HepG2 (cell line): ENCODE data around the gene PRR22. TPM values are rescaled to one million over a fixed set of nuclear protein-coding genes. Genes with fewer than 3 reads are reported as not detected.
A peak's percentile ranks its signal among the peaks of the same experiment; 100 is the strongest.

Source experiments
- ATF7-NPFF ChIP-seq: sonication (generic); formaldehyde crosslinking; IDR thresholded peaks from 2 replicates; pipeline ENCODE4 v1.8.1; 2023; ENCODE audit warnings: mild to moderate bottlenecking, low read depth, missing genetic modification reagents, moderate library complexity
- ATM ChIP-seq: fragments of 450-650 bp; IDR thresholded peaks from 2 replicates; pipeline ENCODE4 v1.7.1; 2017; ENCODE audit warnings: mild to moderate bottlenecking, borderline replicate concordance
- BRCA1 ChIP-seq: sonication (generic); formaldehyde crosslinking; IDR thresholded peaks from 2 replicates; pipeline ENCODE4 v1.4.0; 2020; ENCODE audit warnings: missing genetic modification reagents
- CEBPB ChIP-seq: IDR thresholded peaks from 2 replicates; pipeline ENCODE4 v1.6.1; 2011; ENCODE audit warnings: low read depth, low read length, improper control_type of control experiment, borderline replicate concordance
- MBD4 ChIP-seq: IDR thresholded peaks from 2 replicates; pipeline ENCODE4 v1.6.1; 2012; ENCODE audit warnings: low read length, inconsistent platforms, borderline replicate concordance
- POLR2AphosphoS5 ChIP-seq: IDR thresholded peaks from 2 replicates; pipeline ENCODE4 v1.6.1; 2012; ENCODE audit warnings: low read depth, low read length
- PRMT3 ChIP-seq: sonication (generic); formaldehyde crosslinking; IDR thresholded peaks from 2 replicates; pipeline ENCODE4 v1.8.1; 2022; ENCODE audit warnings: low read depth, mild to moderate bottlenecking, moderate library complexity, missing genetic modification reagents, borderline replicate concordance
- XRCC5 ChIP-seq: fragments of 200-400 bp; formaldehyde crosslinking; optimal IDR thresholded peaks from 2 replicates; pipeline ENCODE3; 2017; ENCODE audit warnings: mild to moderate bottlenecking, low read length
- YY1 ChIP-seq: IDR thresholded peaks from 2 replicates; pipeline ENCODE4 v1.6.1; 2011; ENCODE audit warnings: low read length, low read depth, moderate library complexity, mild to moderate bottlenecking; ENCODE audit not compliant: insufficient read depth, insufficient replicate concordance
- ZNF143 ChIP-seq: sonication (generic); formaldehyde crosslinking; IDR thresholded peaks from 2 replicates; pipeline ENCODE4 v1.4.0; 2020; ENCODE audit warnings: missing genetic modification reagents
- ZNF331 ChIP-seq: sonication (generic); formaldehyde crosslinking; IDR thresholded peaks from 2 replicates; pipeline ENCODE4 v1.4.0; 2020; ENCODE audit warnings: missing genetic modification reagents
- ZNF761 ChIP-seq: sonication (generic); formaldehyde crosslinking; conservative IDR thresholded peaks from 2 replicates; pipeline ENCODE4 v1.4.0; 2020; ENCODE audit warnings: mild to moderate bottlenecking, missing genetic modification reagents
- ZSCAN31 ChIP-seq: sonication (generic); formaldehyde crosslinking; IDR thresholded peaks from 2 replicates; pipeline ENCODE4 v1.5.0; 2020; ENCODE audit warnings: low read depth, mild to moderate bottlenecking, missing genetic modification reagents
- polyA plus RNA-seq, 8 experiments: library from polyadenylated mRNA; depleted of rRNA in 3 of 8; stranded (reverse) in 7 of 8; unstranded in 1 of 8; fragments of >200 nt; fragmentation: Illumina TruSeq in 4 of 8; extraction: Trizol in 4 of 8; gene quantifications; 2 replicates each; pipeline versions ENCODE4 v1.2.1 to v1.2.3, GENCODE V29; 2011 to 2016; ENCODE audit warnings: low read depth in 4 of 8, missing spikeins in 1 of 8, mixed read lengths in 1 of 8; ENCODE audit not compliant: insufficient read depth in 1 of 8
- total RNA-seq, 5 experiments: library from RNA; depleted of rRNA; stranded (reverse); fragments of >200 nt; fragmentation: Illumina TruSeq; extraction: Trizol; gene quantifications; 2 replicates each; pipeline ENCODE4 v1.2.3, GENCODE V29; 2016; ENCODE audit warnings: low read depth in 1 of 5
- TF ChIP-seq, protein P1 (sequence below): sonication (generic); formaldehyde crosslinking; IDR thresholded peaks from 2 replicates; pipeline ENCODE4 v1.5.0; 2020; ENCODE audit warnings: missing genetic modification reagents, mild to moderate bottlenecking, borderline replicate concordance
- TF ChIP-seq, protein P2 (sequence below): IDR thresholded peaks from 2 replicates; pipeline ENCODE4 v1.6.1; 2016; ENCODE audit warnings: mild to moderate bottlenecking, missing biosample characterization, missing genetic modification reagents
- TF ChIP-seq, protein P3 (sequence below): sonication (generic); formaldehyde crosslinking; IDR thresholded peaks from 2 replicates; pipeline ENCODE4 v1.4.0; 2020; ENCODE audit warnings: missing genetic modification reagents, borderline replicate concordance
- TF ChIP-seq, protein P4 (sequence below): sonication (generic); formaldehyde crosslinking; IDR thresholded peaks from 2 replicates; pipeline ENCODE4 v1.5.0; 2020; ENCODE audit warnings: missing genetic modification reagents
- TF ChIP-seq, protein P5 (sequence below): sonication (generic); formaldehyde crosslinking; IDR thresholded peaks from 2 replicates; pipeline ENCODE4 v1.4.0; 2020; ENCODE audit warnings: mild to moderate bottlenecking, missing genetic modification reagents

Gene PRR22
- total and polyA plus RNA-seq, 2 of the 13 experiments (the other 11 are each of a cell fraction or from before 2014, with no cell fraction given): 0.84 to 2.3 TPM

DNA sequence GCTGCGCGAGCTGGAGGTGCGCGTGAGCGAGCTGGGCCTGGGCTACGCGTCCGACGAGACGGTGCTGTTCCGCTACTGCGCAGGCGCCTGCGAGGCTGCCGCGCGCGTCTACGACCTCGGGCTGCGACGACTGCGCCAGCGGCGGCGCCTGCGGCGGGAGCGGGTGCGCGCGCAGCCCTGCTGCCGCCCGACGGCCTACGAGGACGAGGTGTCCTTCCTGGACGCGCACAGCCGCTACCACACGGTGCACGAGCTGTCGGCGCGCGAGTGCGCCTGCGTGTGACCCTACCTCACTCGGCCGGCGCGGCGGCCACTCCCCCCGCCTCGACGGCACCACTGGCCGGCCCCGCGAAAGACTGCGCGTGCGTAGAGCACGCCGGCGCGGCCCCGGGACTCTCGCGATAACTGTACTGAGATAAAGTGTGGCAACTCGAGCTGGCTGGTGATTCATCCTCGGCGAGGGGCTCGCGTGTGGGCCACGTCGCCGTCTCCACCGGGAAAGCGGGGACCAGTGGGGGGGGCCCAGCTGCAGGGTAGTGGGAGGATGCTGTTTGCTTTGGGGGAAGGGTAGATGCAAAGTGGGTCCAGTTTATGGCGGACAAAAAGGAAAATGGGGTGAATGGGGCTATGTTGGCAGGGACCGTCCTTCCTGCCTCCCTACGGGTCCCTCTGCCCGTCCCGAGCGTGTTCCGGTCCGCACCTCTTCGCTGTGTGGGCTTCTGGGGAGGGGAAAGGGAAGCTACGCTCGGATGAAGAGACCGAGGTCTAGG lies 43.5 kb upstream of the PRR22 start (continued):
- TF ChIP-seq ZNF143 (CRISPR knock-in tag) (no peak; the same call in 1 of the 2 replicates), ATM (no peak), BRCA1 (CRISPR knock-in tag) (no peak), ATF7-NPFF (CRISPR knock-in tag) (peak; percentile 83; the same call in 1 of the 2 replicates), PRMT3 (CRISPR knock-in tag) (peak; percentile 90), MBD4 (no peak), XRCC5 (peak; percentile 48), ZNF761 (CRISPR knock-in tag) (peak; percentile 78), POLR2AphosphoS5 (peak; percentile 99), YY1 (peak; percentile 66), CEBPB (peak; percentile 80; the same call in 1 of the 2 replicates), ZNF331 (CRISPR knock-in tag) (peak; percentile 53), ZSCAN31 (CRISPR knock-in tag) (peak; percentile 96)
- TF ChIP-seq, protein P1, sequence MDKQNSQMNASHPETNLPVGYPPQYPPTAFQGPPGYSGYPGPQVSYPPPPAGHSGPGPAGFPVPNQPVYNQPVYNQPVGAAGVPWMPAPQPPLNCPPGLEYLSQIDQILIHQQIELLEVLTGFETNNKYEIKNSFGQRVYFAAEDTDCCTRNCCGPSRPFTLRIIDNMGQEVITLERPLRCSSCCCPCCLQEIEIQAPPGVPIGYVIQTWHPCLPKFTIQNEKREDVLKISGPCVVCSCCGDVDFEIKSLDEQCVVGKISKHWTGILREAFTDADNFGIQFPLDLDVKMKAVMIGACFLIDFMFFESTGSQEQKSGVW (CRISPR knock-in tag): no peak
- TF ChIP-seq, protein P2, sequence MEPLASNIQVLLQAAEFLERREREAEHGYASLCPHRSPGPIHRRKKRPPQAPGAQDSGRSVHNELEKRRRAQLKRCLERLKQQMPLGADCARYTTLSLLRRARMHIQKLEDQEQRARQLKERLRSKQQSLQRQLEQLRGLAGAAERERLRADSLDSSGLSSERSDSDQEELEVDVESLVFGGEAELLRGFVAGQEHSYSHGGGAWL (CRISPR knock-in tag): peak; percentile 78; the same call in 1 of the 2 replicates
- TF ChIP-seq, protein P3, sequence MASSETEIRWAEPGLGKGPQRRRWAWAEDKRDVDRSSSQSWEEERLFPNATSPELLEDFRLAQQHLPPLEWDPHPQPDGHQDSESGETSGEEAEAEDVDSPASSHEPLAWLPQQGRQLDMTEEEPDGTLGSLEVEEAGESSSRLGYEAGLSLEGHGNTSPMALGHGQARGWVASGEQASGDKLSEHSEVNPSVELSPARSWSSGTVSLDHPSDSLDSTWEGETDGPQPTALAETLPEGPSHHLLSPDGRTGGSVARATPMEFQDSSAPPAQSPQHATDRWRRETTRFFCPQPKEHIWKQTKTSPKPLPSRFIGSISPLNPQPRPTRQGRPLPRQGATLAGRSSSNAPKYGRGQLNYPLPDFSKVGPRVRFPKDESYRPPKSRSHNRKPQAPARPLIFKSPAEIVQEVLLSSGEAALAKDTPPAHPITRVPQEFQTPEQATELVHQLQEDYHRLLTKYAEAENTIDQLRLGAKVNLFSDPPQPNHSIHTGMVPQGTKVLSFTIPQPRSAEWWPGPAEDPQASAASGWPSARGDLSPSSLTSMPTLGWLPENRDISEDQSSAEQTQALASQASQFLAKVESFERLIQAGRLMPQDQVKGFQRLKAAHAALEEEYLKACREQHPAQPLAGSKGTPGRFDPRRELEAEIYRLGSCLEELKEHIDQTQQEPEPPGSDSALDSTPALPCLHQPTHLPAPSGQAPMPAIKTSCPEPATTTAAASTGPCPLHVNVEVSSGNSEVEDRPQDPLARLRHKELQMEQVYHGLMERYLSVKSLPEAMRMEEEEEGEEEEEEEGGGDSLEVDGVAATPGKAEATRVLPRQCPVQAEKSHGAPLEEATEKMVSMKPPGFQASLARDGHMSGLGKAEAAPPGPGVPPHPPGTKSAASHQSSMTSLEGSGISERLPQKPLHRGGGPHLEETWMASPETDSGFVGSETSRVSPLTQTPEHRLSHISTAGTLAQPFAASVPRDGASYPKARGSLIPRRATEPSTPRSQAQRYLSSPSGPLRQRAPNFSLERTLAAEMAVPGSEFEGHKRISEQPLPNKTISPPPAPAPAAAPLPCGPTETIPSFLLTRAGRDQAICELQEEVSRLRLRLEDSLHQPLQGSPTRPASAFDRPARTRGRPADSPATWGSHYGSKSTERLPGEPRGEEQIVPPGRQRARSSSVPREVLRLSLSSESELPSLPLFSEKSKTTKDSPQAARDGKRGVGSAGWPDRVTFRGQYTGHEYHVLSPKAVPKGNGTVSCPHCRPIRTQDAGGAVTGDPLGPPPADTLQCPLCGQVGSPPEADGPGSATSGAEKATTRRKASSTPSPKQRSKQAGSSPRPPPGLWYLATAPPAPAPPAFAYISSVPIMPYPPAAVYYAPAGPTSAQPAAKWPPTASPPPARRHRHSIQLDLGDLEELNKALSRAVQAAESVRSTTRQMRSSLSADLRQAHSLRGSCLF (CRISPR knock-in tag): no peak
- TF ChIP-seq, protein P4, sequence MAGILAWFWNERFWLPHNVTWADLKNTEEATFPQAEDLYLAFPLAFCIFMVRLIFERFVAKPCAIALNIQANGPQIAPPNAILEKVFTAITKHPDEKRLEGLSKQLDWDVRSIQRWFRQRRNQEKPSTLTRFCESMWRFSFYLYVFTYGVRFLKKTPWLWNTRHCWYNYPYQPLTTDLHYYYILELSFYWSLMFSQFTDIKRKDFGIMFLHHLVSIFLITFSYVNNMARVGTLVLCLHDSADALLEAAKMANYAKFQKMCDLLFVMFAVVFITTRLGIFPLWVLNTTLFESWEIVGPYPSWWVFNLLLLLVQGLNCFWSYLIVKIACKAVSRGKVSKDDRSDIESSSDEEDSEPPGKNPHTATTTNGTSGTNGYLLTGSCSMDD (CRISPR knock-in tag): no peak
- TF ChIP-seq, protein P5, sequence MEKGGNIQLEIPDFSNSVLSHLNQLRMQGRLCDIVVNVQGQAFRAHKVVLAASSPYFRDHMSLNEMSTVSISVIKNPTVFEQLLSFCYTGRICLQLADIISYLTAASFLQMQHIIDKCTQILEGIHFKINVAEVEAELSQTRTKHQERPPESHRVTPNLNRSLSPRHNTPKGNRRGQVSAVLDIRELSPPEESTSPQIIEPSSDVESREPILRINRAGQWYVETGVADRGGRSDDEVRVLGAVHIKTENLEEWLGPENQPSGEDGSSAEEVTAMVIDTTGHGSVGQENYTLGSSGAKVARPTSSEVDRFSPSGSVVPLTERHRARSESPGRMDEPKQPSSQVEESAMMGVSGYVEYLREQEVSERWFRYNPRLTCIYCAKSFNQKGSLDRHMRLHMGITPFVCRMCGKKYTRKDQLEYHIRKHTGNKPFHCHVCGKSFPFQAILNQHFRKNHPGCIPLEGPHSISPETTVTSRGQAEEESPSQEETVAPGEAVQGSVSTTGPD (CRISPR knock-in tag): no peak
